GM10248 (cell line): ENCODE measurements around the gene SENP1.

Source experiments
- CTCF ChIA-PET: fragments of 300-600 bp; sonication (Branson Sonifier 250); formaldehyde crosslinking; extraction: SDS; loops from one replicate; lab custom pipeline; 2021; ENCODE audit warnings: antibody characterized with exemption; lab: Yijun Ruan, JAX
- POLR2A ChIA-PET: fragments of 350-650 bp; sonication (Branson Sonifier 250); formaldehyde crosslinking; extraction: SDS; loops from one replicate; lab custom pipeline; 2020; ENCODE audit warnings: antibody characterized with exemption; lab: Yijun Ruan, JAX
- DNase-seq: peaks from one replicate; pipeline ENCODE4 v3.0.0; 2012; ENCODE audit errors: extremely low spot score
- CTCF ChIP-seq: IDR thresholded peaks from 2 replicates; pipeline ENCODE4 v1.5.1; 2012; ENCODE audit warnings: mild to moderate bottlenecking, low read depth; ENCODE audit errors: extremely low read depth, missing control alignments, control extremely low read depth

SENP1 gene

GRCh38 chr12:48074266-48074665 lies 31.6 kb downstream of the SENP1 start:
- no peak for DNase-seq
- TF ChIP-seq CTCF = no peak
- ChIA-PET CTCF (no interaction called here), POLR2A (no interaction called here)

GRCh38 chr12:48072266-48072665 lies 33.6 kb downstream of the SENP1 start:
- DNase-seq = no peak
- CTCF ChIA-PET = no interaction called here
- POLR2A ChIA-PET = no interaction called here
- TF ChIP-seq CTCF = no peak

GRCh38 chr12:48071808-48072207 lies 34.1 kb downstream of the SENP1 start:
- TF ChIP-seq CTCF = no peak
- ChIA-PET CTCF (no interaction called here), POLR2A (no interaction called here)
- no peak for DNase-seq

- no peak for DNase-seq
- no peak for TF ChIP-seq CTCF
- ChIA-PET CTCF (interaction anchor here (1.1 to 1.4 kb wide), 2 partner anchors 10 to 27 kb away, joined by 3 read pairs; no protein-coding TSS in a partner anchor), POLR2A (no interaction called here)
Measured at GRCh38 chr12:48070731-48071130, 35.1 kb downstream of the SENP1 start.

GRCh38 chr12:48070033-48070432 lies 35.8 kb downstream of the SENP1 start:
- TF ChIP-seq CTCF = no peak
- CTCF ChIA-PET = interaction anchor here (1.0 to 1.4 kb wide), 3 partner anchors 11 to 79 kb away, joined by 3 read pairs; no protein-coding TSS in a partner anchor
- DNase-seq = no peak
- POLR2A ChIA-PET = no interaction called here

- ChIA-PET POLR2A (interaction anchor here (0.6 kb wide), 2 partner anchors 130 to 1634 kb away, joined by 5 to 9 read pairs; no protein-coding TSS in a partner anchor), CTCF (interaction anchor here (1.0 kb wide), 1 partner anchor 80 kb away, joined by 3 read pairs; no protein-coding TSS in a partner anchor)
- no peak for DNase-seq
- no peak for TF ChIP-seq CTCF
Measured at GRCh38 chr12:48069241-48069640, 36.6 kb downstream of the SENP1 start.
